Putamen (tissue), 1 donor: ENCODE data around the gene SRRM5.
A peak's percentile ranks its signal among the peaks of the same experiment; 100 is the strongest.
"Not testable (repeated sequence)": the region's sequence is repeated elsewhere in the genome, so short reads cannot be mapped to it uniquely, and the experiment has no call there.

Experiments used
- DNase-seq: peaks from one replicate; pipeline ENCODE4 v3.0.0-alpha.2; 2016; ENCODE audit warnings: low spot score

The SRRM5 gene

GRCh38 chr19:43616306-43616705, 4.4 kb downstream of the SRRM5 start:
- no peak for DNase-seq

DNA sequence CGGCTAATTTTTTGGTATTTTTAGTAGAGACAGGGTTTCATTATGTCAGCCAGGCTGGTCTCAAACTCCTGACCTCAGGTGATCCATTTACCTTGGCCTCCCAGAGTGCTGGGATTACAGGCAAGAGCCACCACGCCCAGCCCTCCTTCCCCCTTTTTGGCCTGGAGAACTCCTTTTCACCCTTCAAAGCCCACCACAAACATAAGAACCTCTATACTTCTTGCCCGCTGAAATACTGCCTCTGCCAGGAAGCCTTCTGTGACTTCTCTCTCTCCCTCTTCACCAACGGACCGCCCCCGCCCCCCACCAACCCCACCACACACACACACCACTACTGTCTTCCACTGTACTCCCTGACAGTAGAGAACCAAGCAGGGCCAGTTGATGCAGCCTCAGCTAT, 5.1 kb downstream of the SRRM5 start:
- DNase-seq = no peak

DNA sequence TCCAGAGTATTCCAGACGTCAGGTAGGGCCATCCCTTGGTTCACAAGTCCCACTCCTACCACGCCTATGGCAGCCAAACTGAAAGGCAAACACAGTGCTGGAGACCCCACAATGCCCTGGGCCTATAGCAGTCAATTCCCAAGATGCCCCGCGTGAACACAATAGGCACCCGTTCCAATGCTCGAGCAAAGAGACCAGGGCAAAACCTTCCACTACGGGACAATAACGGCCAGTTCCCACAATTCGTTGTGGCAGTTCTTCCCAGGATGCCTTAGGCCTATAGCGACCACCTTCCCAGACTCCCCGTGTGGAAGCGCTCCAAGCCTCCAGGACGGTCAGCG, 7.0 kb downstream of the SRRM5 start:
- no peak for DNase-seq

DNA sequence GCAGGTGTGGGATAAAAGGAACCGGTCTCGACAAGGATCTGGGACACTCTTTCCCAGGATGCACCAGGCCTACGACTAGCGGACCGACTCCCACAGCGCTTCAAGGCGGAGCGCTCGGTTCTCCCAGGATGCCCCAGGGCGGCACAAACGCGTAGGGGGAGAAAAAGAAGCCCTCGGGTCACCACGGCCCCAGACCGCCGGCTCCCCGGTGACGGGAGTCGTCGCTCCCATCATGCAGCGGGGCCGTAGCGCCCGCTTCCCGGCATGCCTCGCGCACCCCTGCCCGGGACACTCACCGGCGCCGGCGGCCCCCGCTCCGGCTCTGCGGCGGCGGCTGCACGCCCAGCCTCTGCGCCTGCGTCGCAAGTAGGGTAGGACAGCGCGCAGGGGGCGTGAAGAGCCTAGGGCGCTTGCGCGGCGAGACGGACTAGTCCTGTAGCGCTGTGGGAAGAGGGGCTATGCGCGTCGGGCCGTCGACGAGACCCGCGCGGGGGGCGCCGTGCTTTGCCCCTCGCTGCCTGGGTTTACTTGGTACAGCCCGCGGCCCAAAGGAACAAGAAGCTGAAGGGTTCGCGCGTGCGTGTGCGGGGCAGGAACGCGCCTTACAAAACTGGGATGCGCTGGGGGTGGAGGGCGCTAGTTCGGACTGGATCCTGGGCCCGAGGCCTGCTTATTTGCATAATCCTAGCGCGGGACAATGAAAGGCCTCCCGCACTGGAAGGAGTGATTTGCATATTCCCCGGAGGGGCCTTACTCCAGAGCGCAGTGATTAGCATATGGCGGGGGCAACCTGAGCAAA, 7.6 kb downstream of the SRRM5 start, which contains the start of gene ZNF428:
TSS of gene ZNF428 (minus strand) at position 368 of the 799 bp plus-strand sequence. CDS start 5,325 bp downstream, outside the sequence.
- DNase-seq = peak; percentile 94

DNA sequence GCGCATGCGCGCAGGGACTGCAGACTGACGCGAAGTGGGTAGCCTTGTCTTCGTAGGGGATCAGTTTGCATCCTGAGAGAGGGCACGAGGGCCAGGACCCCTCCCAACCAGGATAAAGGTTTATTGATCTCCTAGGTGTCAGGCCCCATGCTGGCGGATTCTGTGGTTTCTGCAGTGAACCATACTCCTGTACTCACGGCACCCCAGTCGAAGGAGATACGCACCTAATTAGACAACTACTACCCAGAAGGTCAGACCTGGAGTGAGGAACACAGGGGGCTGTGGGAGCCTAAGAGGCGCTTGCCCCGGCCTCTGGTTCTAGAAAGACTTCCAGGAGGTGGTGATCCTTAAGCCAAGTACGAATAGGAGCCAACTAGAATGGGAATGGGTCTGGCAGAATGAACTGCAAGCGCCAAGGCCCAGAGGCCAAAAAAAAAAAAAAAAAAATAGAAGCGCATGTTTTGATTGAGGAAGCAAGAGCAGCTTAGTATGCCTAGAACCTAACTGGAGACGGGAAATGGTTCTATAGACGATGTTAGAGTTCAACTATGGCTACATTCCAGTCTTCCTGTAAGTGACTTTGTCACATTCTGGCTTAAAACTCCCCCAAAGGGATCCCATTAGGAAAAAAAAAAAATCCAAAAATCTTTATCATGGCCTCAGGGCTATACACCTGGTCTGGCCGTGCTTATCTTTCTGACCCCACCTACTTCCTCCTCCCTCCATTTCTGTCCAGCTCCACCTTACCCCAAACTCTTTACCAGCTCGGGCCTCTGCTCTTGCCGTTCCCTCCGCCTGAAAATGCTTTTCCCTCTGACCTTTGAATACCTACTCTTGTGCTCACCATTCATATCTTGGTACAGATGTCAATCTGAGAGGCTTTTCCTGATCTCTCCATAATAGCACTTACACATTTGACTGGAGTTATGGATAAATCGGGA, 8.4 kb downstream of the SRRM5 start:
- DNase-seq = no peak

- no peak for DNase-seq
Observed at GRCh38 chr19:43622070-43622469, 10.2 kb downstream of the SRRM5 start.

GRCh38 chr19:43622956-43623355, 11.1 kb downstream of the SRRM5 start:
- no peak for DNase-seq

DNA sequence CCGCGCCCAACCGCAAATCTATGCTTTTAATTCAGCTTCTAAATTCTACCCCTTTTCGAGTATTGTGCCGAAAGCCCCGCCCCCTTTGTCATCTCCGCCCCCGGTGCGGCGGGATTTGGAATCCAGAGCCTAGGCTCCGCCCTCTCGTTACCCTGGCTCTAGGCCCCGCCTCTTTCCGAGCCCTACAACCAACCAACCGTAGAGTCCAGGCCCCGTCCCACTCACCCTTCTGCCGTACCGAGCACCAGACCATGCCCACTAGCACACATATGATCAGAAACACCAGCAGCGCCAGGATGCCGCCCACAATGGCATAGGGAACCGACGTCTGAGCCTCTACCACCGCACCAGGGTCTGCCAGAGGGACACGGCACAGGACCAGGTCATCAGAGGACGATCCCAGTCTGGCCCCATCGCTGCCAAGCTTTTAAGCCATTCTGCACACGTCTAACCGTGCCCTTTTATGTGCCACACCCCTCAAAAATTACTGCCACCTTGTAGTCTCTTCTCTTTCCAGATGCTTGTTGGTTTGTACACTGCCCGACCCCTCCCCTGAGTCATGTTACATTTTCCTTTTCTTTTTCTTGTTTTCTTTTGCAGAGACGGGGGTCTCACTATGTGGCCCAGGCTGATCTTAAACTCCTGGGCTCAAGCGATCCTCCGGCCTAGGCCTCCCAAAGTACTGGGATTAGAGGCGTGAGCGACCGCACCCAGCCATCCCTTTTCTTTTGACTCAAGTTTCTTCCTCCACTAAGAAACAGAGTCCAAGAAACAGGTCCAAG, 12.2 kb downstream of the SRRM5 start:
- no peak for DNase-seq

GRCh38 chr19:43624933-43625332, 13.0 kb downstream of the SRRM5 start:
- no peak for DNase-seq

DNA sequence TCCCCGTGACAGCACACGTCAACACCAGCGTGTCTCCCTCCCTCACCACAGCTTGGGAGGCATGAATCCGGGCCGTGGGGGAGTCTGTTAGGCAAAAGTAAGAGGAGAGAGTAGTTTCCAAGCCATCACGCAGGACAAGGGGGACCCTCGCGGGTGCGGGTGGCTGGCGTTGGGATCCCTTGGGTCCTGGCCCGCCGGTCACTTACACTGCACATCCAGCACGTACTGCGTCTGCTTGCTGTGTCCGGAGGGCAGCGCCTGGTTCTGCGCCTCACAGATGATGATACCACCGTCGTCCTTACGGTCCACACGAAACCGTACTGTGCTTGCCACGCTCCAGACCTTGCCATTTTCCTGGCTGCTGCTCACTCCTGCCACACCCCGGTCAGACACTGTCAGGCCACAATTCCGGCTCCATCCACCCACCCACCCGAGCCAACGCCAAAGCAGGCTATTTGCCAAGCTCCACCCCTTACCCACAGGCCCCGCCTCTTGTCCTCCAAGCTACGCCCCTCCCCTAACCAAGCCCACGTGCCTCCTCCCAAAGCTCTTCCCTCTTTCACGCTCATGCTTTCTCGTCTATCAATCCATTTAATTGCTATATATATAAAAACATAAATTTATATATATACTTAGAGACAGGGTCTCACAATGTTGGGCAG, 14.2 kb downstream of the SRRM5 start:
- no peak for DNase-seq

DNA sequence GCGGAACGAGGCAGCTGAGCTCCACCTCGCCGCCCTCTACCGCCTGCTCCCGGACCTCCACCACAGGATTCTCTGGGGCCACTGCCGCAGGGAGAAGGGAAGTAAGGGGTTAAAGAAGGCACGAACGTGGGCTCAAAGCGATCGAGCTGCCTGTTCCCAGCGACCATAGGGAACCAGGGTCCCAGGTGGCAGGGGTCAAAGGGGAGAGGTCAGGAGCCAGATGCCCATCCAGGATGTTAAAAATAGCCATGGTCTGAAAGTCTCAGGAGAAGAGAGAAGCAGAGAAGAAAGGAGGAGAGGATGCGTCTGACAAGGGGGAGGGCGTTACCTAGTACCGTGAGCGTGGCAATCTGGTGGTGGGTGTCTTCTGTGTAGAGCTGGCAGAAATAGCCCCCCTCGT, 14.9 kb downstream of the SRRM5 start:
- DNase-seq = no peak

DNA sequence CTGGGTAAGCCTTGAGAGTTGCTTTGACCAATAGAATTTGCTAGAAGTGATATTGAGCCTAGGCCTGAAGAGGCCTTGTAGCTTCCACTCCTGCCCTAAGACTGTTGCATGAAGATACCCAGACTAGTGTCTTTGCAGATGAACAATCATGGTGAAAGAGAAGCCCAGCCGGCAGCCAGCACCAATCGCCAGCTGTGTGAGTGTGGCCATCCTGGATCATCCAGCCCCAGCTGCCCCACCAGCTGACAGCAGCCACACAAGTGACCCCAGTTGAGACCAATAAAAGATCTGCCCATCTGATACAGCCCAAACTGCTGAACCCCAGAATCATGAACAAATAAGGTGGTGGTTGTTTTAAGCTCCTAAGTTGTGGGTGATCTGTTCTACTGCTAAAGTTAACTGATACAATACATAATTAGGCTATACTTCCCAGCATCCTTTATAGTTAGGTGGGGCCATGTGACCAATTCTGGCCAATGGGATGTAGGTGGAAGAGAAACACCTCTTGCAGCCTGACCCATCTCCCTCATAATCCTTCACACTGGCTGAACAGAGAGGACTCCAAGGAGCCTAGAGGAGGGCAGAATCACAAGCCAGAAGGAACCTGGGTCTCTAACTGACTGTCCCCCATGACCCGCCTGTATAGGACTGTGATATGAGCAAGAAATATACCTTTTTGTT, 16.9 kb downstream of the SRRM5 start:
- no peak for DNase-seq

GRCh38 chr19:43631491-43631890, 19.6 kb downstream of the SRRM5 start:
- DNase-seq = no peak

DNA sequence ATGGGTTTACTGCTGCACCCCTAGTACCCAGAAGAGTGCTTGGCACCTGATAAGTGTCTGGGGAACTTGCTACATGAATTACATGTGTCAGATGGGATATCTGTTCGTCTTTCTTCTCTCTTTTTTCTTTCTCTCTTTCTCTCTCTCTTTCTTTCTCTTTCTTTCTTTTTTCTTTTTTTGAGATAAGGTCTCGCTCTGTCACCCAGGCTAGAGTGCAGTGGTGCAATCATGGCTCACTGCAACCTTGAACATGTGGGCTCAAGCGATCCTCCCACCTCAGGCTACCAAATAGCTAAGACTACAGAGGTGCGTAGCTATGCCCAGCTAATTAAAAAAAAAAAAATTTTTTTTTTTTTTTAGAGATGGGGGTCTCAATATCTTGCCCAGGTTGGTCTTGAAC, 21.6 kb downstream of the SRRM5 start:
- DNase-seq = no peak

DNA sequence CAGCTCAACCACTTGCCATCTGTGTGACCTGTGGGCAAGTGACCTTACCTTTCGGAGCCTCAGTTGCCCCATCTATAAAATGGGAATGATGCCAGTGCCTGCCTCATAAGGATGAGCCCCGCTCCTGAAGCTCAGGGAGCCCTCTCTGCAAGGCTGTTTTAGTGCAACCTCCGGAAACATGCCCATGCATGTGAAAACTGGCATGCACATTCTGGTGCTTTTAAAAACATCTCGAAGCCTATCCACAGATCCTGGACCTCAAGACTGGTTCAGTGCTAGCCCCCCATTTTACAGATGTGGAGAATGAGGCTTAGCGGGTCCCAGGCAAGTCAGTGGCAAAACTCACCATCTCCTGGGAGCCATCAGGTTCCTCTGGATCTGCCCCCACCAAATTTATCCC, 22.2 kb downstream of the SRRM5 start:
- no peak for DNase-seq

GRCh38 chr19:43634506-43634871, 22.6 kb downstream of the SRRM5 start:
- DNase-seq = peak; percentile 68

GRCh38 chr19:43634872-43635560, 23.1 kb downstream of the SRRM5 start:
- DNase-seq = peak; percentile 78

DNA sequence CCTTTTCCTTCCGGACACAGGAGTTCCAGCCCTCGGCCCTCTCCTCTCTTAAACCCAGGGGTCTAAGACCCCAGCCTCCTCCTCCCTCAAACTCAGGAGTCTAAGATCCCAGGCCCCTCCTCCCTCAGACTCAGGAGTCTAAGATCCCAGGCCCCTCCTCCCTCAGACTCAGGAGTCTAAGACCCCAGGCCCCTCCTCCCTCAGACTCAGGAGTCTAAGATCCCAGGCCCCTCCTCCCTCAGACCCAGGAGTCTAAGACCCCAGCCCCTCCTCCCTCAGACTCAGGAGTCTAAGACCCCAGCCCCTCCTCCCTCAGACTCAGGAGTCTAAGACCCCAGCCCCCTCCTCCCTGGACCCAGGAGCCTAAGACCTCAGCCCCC, 23.7 kb downstream of the SRRM5 start:
- DNase-seq = not testable (repeated sequence)

GRCh38 chr19:43636121-43636683, 24.3 kb downstream of the SRRM5 start:
- peak; percentile 84 for DNase-seq
